ENCODE results near the gene RASSF9.
A peak's percentile ranks its signal among the peaks of the same experiment; 100 is the strongest.

Gene RASSF9

DNA sequence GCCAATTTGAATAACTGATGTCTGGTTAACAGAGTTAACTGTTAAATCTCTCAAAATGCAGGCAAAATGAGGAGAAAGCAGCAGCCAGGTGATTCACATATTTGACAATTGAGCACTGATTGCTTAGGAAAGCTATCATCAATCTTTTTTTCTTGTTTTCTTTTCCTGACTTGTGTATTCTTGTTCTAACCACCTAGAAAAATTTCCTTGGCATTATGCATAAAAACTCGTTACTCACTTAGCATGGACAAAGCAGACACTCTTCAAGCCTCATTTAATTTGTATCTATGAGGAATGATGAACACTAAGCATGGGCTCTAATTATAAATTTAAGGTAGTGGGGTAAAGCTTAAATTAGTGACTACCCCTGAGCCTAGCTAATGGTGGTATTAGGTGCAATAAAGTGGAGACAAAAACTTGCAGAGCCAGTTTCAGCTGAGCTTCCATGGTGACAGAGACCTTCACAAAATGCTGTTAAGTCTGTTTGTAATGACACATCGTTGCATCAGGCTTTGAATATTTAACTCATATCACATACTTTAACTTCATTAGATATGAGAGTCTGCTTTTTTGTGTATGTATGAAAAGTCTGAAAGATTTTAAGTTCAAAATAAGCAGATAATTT is 52.0 kb downstream of the RASSF9 start:
- H3K4me2 ChIP-seq (ENCODE audit: low read length): no peak overlapping the region
- no peak overlapping the region for H4K91ac ChIP-seq (ENCODE audit: low read depth, low read length)
- no peaks in the 10 kb centered on the region for H3K9me3 ChIP-seq (ENCODE audit: insufficient read depth, low read depth, low read length)
- no peak overlapping the region for H4K8ac ChIP-seq (ENCODE audit: low read depth, low read length)
- no peak overlapping the region for H4K12ac ChIP-seq (ENCODE audit: low read depth, low read length)
- H2BK5ac ChIP-seq (ENCODE audit: low read depth, low read length, poor library complexity): no peak overlapping the region
- H3K9ac ChIP-seq (ENCODE audit: low read length): no peak overlapping the region
- H3K79me1 ChIP-seq (ENCODE audit: low read length): no peaks in the 10 kb centered on the region
- no peaks in the 10 kb centered on the region for H3K4me1 ChIP-seq (ENCODE audit: control insufficient read depth in 1 of 2, insufficient read depth in 2 of 2, low read length in 2 of 2)
- H3K14ac ChIP-seq (ENCODE audit: low read length): no peak overlapping the region
- no peak overlapping the region for H2AK5ac ChIP-seq (ENCODE audit: low read length)
- no peaks in the 10 kb centered on the region for H3K36me3 ChIP-seq (ENCODE audit: control insufficient read depth in 1 of 2, insufficient read depth in 2 of 2, low read length in 2 of 2)
- H2BK120ac ChIP-seq (ENCODE audit: insufficient read depth, low read length, poor library complexity): no peak overlapping the region
- no peak overlapping the region for H3K4ac ChIP-seq (ENCODE audit: low read depth, low read length)
- no peak overlapping the region for H3K4me3 ChIP-seq (ENCODE audit: low read depth, low read length)
- DNase-seq: peak; percentile 59 to 84
- H3K27me3 ChIP-seq (ENCODE audit: insufficient read depth, low read length): no peaks in the 10 kb centered on the region
- H3K79me2 ChIP-seq (ENCODE audit: control insufficient read depth, insufficient read depth, low read length, poor library complexity): no peaks in the 10 kb centered on the region
- no peak overlapping the region for H3K23ac ChIP-seq (ENCODE audit: low read length)
- no peak overlapping the region for H3K27ac ChIP-seq (ENCODE audit: low read depth, low read length)
- no peak overlapping the region for H2AFZ ChIP-seq (ENCODE audit: insufficient read depth, low read length, poor library complexity)
- H2BK12ac ChIP-seq (ENCODE audit: low read length): no peak overlapping the region
- H3K18ac ChIP-seq (ENCODE audit: low read length): no peak overlapping the region
- no CpG with 5 or more reads among the region's 2 CpGs for WGBS (ENCODE audit: extremely low coverage, insufficient coverage, insufficient read length)

DNA sequence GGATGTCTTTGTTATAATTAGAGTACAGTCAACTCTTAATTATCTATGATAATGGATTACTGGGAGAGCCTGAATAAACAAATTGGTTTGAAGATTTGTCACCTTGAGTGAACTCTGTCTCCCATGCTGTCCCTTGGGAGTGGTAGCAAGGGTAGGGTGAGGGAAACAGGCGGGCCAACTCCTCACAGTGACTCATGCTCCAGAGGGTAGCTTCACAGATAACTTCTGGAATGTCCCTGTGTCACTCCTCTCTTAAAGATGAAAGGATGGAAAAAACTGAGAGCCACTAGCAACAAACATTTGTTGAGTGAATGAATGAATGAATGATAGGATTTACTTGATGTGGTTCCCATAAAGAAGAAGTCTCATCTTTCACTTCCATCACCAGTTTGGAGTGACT is 53.5 kb downstream of the RASSF9 start:
- Histone ChIP-seq H4K12ac (ENCODE audit: low read depth, low read length) (no peak overlapping the region), H3K79me2 (ENCODE audit: control insufficient read depth, insufficient read depth, low read length, poor library complexity) (no peaks in the 10 kb centered on the region), H3K9me3 (ENCODE audit: insufficient read depth, low read depth, low read length) (no peaks in the 10 kb centered on the region), H2AFZ (ENCODE audit: insufficient read depth, low read length, poor library complexity) (no peak overlapping the region), H3K4me1 (ENCODE audit: control insufficient read depth in 1 of 2, insufficient read depth in 2 of 2, low read length in 2 of 2) (no peaks in the 10 kb centered on the region), H3K14ac (ENCODE audit: low read length) (no peak overlapping the region), H2BK12ac (ENCODE audit: low read length) (no peak overlapping the region), H3K36me3 (ENCODE audit: control insufficient read depth in 1 of 2, insufficient read depth in 2 of 2, low read length in 2 of 2) (no peaks in the 10 kb centered on the region), H3K18ac (ENCODE audit: low read length) (no peak overlapping the region), H3K4me3 (ENCODE audit: low read depth, low read length) (no peak overlapping the region), H2AK5ac (ENCODE audit: low read length) (no peak overlapping the region), H3K4ac (ENCODE audit: low read depth, low read length) (no peak overlapping the region), H3K9ac (ENCODE audit: low read length) (no peak overlapping the region), H4K91ac (ENCODE audit: low read depth, low read length) (no peak overlapping the region), H3K27me3 (ENCODE audit: insufficient read depth, low read length) (no peaks in the 10 kb centered on the region), H3K4me2 (ENCODE audit: low read length) (no peak overlapping the region), H3K79me1 (ENCODE audit: low read length) (no peaks in the 10 kb centered on the region), H3K27ac (ENCODE audit: low read depth, low read length) (no peak overlapping the region), H2BK120ac (ENCODE audit: insufficient read depth, low read length, poor library complexity) (no peak overlapping the region), H3K23ac (ENCODE audit: low read length) (no peak overlapping the region), H2BK5ac (ENCODE audit: low read depth, low read length, poor library complexity) (no peak overlapping the region), H4K8ac (ENCODE audit: low read depth, low read length) (no peak overlapping the region)
- WGBS (ENCODE audit: extremely low coverage, insufficient coverage, insufficient read length): no CpG with 5 or more reads among the region's 1 CpG
- peak in 1 of 2 donors; percentile 47 for DNase-seq

GRCh38 chr12:85781766-85782165 is 54.4 kb downstream of the RASSF9 start:
- H3K36me3 ChIP-seq (ENCODE audit: control insufficient read depth in 1 of 2, insufficient read depth in 2 of 2, low read length in 2 of 2): no peaks in the 10 kb centered on the region
- H3K27ac ChIP-seq (ENCODE audit: low read depth, low read length): no peak overlapping the region
- H2BK120ac ChIP-seq (ENCODE audit: insufficient read depth, low read length, poor library complexity): no peak overlapping the region
- H3K79me1 ChIP-seq (ENCODE audit: low read length): no peaks in the 10 kb centered on the region
- H4K8ac ChIP-seq (ENCODE audit: low read depth, low read length): no peak overlapping the region
- no peak overlapping the region for H3K23ac ChIP-seq (ENCODE audit: low read length)
- no peak overlapping the region for H2AFZ ChIP-seq (ENCODE audit: insufficient read depth, low read length, poor library complexity)
- no peak overlapping the region for H3K9ac ChIP-seq (ENCODE audit: low read length)
- H2BK12ac ChIP-seq (ENCODE audit: low read length): no peak overlapping the region
- no peak overlapping the region for H2AK5ac ChIP-seq (ENCODE audit: low read length)
- no peaks in the 10 kb centered on the region for H3K9me3 ChIP-seq (ENCODE audit: insufficient read depth, low read depth, low read length)
- DNase-seq: no peak
- no peak overlapping the region for H3K4ac ChIP-seq (ENCODE audit: low read depth, low read length)
- H3K4me1 ChIP-seq (ENCODE audit: control insufficient read depth in 1 of 2, insufficient read depth in 2 of 2, low read length in 2 of 2): no peaks in the 10 kb centered on the region
- no peak overlapping the region for H3K4me2 ChIP-seq (ENCODE audit: low read length)
- H3K14ac ChIP-seq (ENCODE audit: low read length): no peak overlapping the region
- H2BK5ac ChIP-seq (ENCODE audit: low read depth, low read length, poor library complexity): no peak overlapping the region
- no peaks in the 10 kb centered on the region for H3K27me3 ChIP-seq (ENCODE audit: insufficient read depth, low read length)
- no peak overlapping the region for H3K18ac ChIP-seq (ENCODE audit: low read length)
- no peak overlapping the region for H4K12ac ChIP-seq (ENCODE audit: low read depth, low read length)
- no peaks in the 10 kb centered on the region for H3K79me2 ChIP-seq (ENCODE audit: control insufficient read depth, insufficient read depth, low read length, poor library complexity)
- H4K91ac ChIP-seq (ENCODE audit: low read depth, low read length): no peak overlapping the region
- H3K4me3 ChIP-seq (ENCODE audit: low read depth, low read length): no peak overlapping the region

GRCh38 chr12:85779768-85780167 is 56.4 kb downstream of the RASSF9 start:
- H3K4me3 ChIP-seq (ENCODE audit: low read depth, low read length): no peak overlapping the region
- no peak overlapping the region for H2AFZ ChIP-seq (ENCODE audit: insufficient read depth, low read length, poor library complexity)
- no peaks in the 10 kb centered on the region for H3K9me3 ChIP-seq (ENCODE audit: insufficient read depth, low read depth, low read length)
- no peak overlapping the region for H2BK120ac ChIP-seq (ENCODE audit: insufficient read depth, low read length, poor library complexity)
- no peaks in the 10 kb centered on the region for H3K36me3 ChIP-seq (ENCODE audit: control insufficient read depth in 1 of 2, insufficient read depth in 2 of 2, low read length in 2 of 2)
- H3K4me2 ChIP-seq (ENCODE audit: low read length): no peak overlapping the region
- H3K27ac ChIP-seq (ENCODE audit: low read depth, low read length): no peak overlapping the region
- no peak overlapping the region for H3K4ac ChIP-seq (ENCODE audit: low read depth, low read length)
- H3K9ac ChIP-seq (ENCODE audit: low read length): no peak overlapping the region
- DNase-seq: no peak
- H3K4me1 ChIP-seq (ENCODE audit: control insufficient read depth in 1 of 2, insufficient read depth in 2 of 2, low read length in 2 of 2): no peaks in the 10 kb centered on the region
- no CpG with 5 or more reads among the region's 2 CpGs for WGBS (ENCODE audit: extremely low coverage, insufficient coverage, insufficient read length)
- H3K14ac ChIP-seq (ENCODE audit: low read length): no peak overlapping the region
- peak overlapping the region; percentile 92 for H3K23ac ChIP-seq (ENCODE audit: low read length)
- no peaks in the 10 kb centered on the region for H3K79me1 ChIP-seq (ENCODE audit: low read length)
- H3K27me3 ChIP-seq (ENCODE audit: insufficient read depth, low read length): no peaks in the 10 kb centered on the region
- no peaks in the 10 kb centered on the region for H3K79me2 ChIP-seq (ENCODE audit: control insufficient read depth, insufficient read depth, low read length, poor library complexity)
- no peak overlapping the region for H2BK5ac ChIP-seq (ENCODE audit: low read depth, low read length, poor library complexity)
- no peak overlapping the region for H2BK12ac ChIP-seq (ENCODE audit: low read length)
- no peak overlapping the region for H4K91ac ChIP-seq (ENCODE audit: low read depth, low read length)
- no peak overlapping the region for H3K18ac ChIP-seq (ENCODE audit: low read length)
- no peak overlapping the region for H4K8ac ChIP-seq (ENCODE audit: low read depth, low read length)
- no peak overlapping the region for H2AK5ac ChIP-seq (ENCODE audit: low read length)
- no peak overlapping the region for H4K12ac ChIP-seq (ENCODE audit: low read depth, low read length)
